ENCODE data around the gene NOPCHAP1.
A peak's percentile ranks its signal among the peaks of the same experiment; 100 is the strongest.
"Not testable (repeated sequence)": the region's sequence is repeated elsewhere in the genome, so short reads cannot be mapped to it uniquely, and the experiment has no call there.

The NOPCHAP1 gene

GRCh38 chr12:104986022-104986941, at the start of gene NOPCHAP1:
TSS of gene NOPCHAP1 (plus strand) at chr12:104986316. CDS start at chr12:104986353, 37 bp downstream.
- DNase-seq = peak; percentile 84

GRCh38 chr12:104938371-104938770, 47.7 kb upstream of the NOPCHAP1 start:
- DNase-seq = no peak

GRCh38 chr12:104939089-104939488, 47.0 kb upstream of the NOPCHAP1 start:
- DNase-seq = no peak

GRCh38 chr12:104941454-104941853, 44.7 kb upstream of the NOPCHAP1 start:
- no peak for DNase-seq

GRCh38 chr12:104942075-104942474, 44.0 kb upstream of the NOPCHAP1 start:
- no peak for DNase-seq

GRCh38 chr12:104943401-104943800, 42.7 kb upstream of the NOPCHAP1 start:
- DNase-seq = not testable (repeated sequence)

GRCh38 chr12:104944252-104944651, 41.9 kb upstream of the NOPCHAP1 start:
- DNase-seq = no peak

- not testable (repeated sequence) for DNase-seq
These were observed 37.4 kb upstream of the NOPCHAP1 start for GRCh38 chr12:104948716-104949115.

- no peak for DNase-seq
These were observed 34.2 kb upstream of the NOPCHAP1 start for GRCh38 chr12:104951759-104952509.

- no peak for DNase-seq
These were observed 33.3 kb upstream of the NOPCHAP1 start for GRCh38 chr12:104952816-104953215.

- no peak for DNase-seq
These were observed 32.8 kb upstream of the NOPCHAP1 start for GRCh38 chr12:104953323-104953722.

- no peak for DNase-seq
These were observed 30.4 kb upstream of the NOPCHAP1 start for GRCh38 chr12:104955703-104956102.

- DNase-seq = no peak
These were observed 29.0 kb upstream of the NOPCHAP1 start for GRCh38 chr12:104956870-104957718.

GRCh38 chr12:104957719-104958000, 28.5 kb upstream of the NOPCHAP1 start:
- DNase-seq = peak; percentile 14

GRCh38 chr12:104958001-104958804, 27.9 kb upstream of the NOPCHAP1 start, which contains the start of gene SLC41A2:
TSS of gene SLC41A2 (minus strand) at chr12:104958290. CDS start at chr12:104928527, 29,763 bp downstream.
- peak; percentile 74 for DNase-seq

GRCh38 chr12:104958805-104959334, 27.2 kb upstream of the NOPCHAP1 start:
- no peak for DNase-seq

- DNase-seq = no peak
These were observed 26.7 kb upstream of the NOPCHAP1 start for GRCh38 chr12:104959335-104959841.

GRCh38 chr12:104960464-104960863, 25.7 kb upstream of the NOPCHAP1 start:
- no peak for DNase-seq

- DNase-seq = no peak
These were observed 22.4 kb upstream of the NOPCHAP1 start for GRCh38 chr12:104963757-104964156.

- DNase-seq = no peak
These were observed 21.8 kb upstream of the NOPCHAP1 start for GRCh38 chr12:104964167-104964855.

- no peak for DNase-seq
These were observed 21.3 kb upstream of the NOPCHAP1 start for GRCh38 chr12:104964856-104965205.
